Panc1 (cell line): ENCODE data around the gene NTSR2. TPM values are rescaled to one million over a fixed set of nuclear protein-coding genes. Genes with fewer than 3 reads are reported as not detected.

Experiments used
- ATAC-seq: fragments of 200-7000 bp; cut with Tn5 transposase; 2 replicates; pipeline ENCODE4 v1.9.1; 2020; ENCODE audit warnings: mild to moderate bottlenecking, moderate library complexity
- BruUV-seq: library from RNA; stranded (reverse); fragments of 400-500 nt; replicated peaks from 2 replicates; lab custom pipeline; 2021; lab: Mats Ljungman, UMichigan
- CTCF ChIA-PET: fragments of 300-600 bp; sonication (Branson Sonifier 250); formaldehyde crosslinking; loops from one replicate; lab custom pipeline; 2022; ENCODE audit warnings: antibody characterized with exemption; lab: Charles Lee
- POLR2A ChIA-PET: fragments of 300-600 bp; sonication (Branson Sonifier 250); formaldehyde crosslinking; loops from one replicate; lab custom pipeline; 2022; ENCODE audit warnings: antibody characterized with exemption; lab: Charles Lee
- DNase-seq: peaks from one replicate; pipeline ENCODE4 v3.0.0-alpha.2; 2010; ENCODE audit warnings: low read depth, low spot score
- H3K27ac ChIP-seq: 2 replicates; pipeline ENCODE4 v1.5.1; 2011; ENCODE audit warnings: mild to moderate bottlenecking, low read length, inconsistent platforms
- H3K27me3 ChIP-seq: fragments of 200-500 bp; sonication (Bioruptor generic); 2 replicates; pipeline ENCODE4 v1.6.0; 2014; ENCODE audit warnings: low read length, inconsistent platforms; ENCODE audit not compliant: control insufficient read depth, insufficient read depth
- H3K36me3 ChIP-seq: fragments of 200-500 bp; sonication (Bioruptor generic); 2 replicates; pipeline ENCODE4 v1.5.1; 2014; ENCODE audit warnings: inconsistent platforms, mild to moderate bottlenecking, low read length, moderate library complexity; ENCODE audit not compliant: control insufficient read depth, insufficient read depth
- H3K4me1 ChIP-seq: 2 replicates; pipeline ENCODE4 v1.5.1; 2011; ENCODE audit warnings: inconsistent platforms, mild to moderate bottlenecking, low read length, moderate library complexity; ENCODE audit not compliant: control insufficient read depth, insufficient read depth
- H3K4me3 ChIP-seq, 2 experiments: 2 replicates each; pipeline ENCODE4 v1.5.1; 2011 to 2012; ENCODE audit warnings: low read depth in 2 of 2, low read length in 2 of 2, mild to moderate bottlenecking in 2 of 2, inconsistent platforms in 1 of 2, moderate library complexity in 1 of 2
- H3K9me3 ChIP-seq: fragments of 200-500 bp; sonication (Bioruptor generic); 2 replicates; pipeline ENCODE4 v1.5.1; 2014; ENCODE audit warnings: low read depth, mild to moderate bottlenecking, inconsistent platforms, low read length, moderate library complexity; ENCODE audit not compliant: control insufficient read depth, insufficient read depth
- CTCF ChIP-seq: fragments of 450-650 bp; IDR thresholded peaks from 2 replicates; pipeline ENCODE4 v1.5.1; 2017; ENCODE audit warnings: mild to moderate bottlenecking
- POLR2AphosphoS5 ChIP-seq: IDR thresholded peaks from 2 replicates; pipeline ENCODE4 v1.6.1; 2012; ENCODE audit warnings: mild to moderate bottlenecking, low read depth, low read length, moderate library complexity
- REST ChIP-seq, 2 experiments: IDR thresholded peaks; 2 replicates each; pipeline ENCODE4 v1.6.1; 2011 to 2012; ENCODE audit warnings: low read depth in 2 of 2, control low read depth in 1 of 2, low read length in 1 of 2, mild to moderate bottlenecking in 1 of 2, moderate library complexity in 1 of 2; ENCODE audit not compliant: insufficient read depth in 1 of 2
- SIN3A ChIP-seq: IDR thresholded peaks from 2 replicates; pipeline ENCODE4 v1.6.1; 2012; ENCODE audit warnings: low read depth, mild to moderate bottlenecking, low read length, moderate library complexity, borderline replicate concordance; ENCODE audit not compliant: insufficient read depth
- TCF7L2 ChIP-seq: IDR thresholded peaks from 2 replicates; pipeline ENCODE4 v1.6.1; 2011; ENCODE audit warnings: mild to moderate bottlenecking, low read depth, low read length, inconsistent platforms
- in situ Hi-C: cut with HindIII; loops from 2 replicates; pipeline ENCODE4 v1.10.0; 2016; ENCODE audit warnings: low sequenced_read_pairs, low pct_unique_long_range_greater_than_20kb
- intact Hi-C: fragments of 100-400 bp; cut with micrococcal nuclease; formaldehyde crosslinking; loops from one replicate; pipeline ENCODE4 v1.10.0; 2022; ENCODE audit not compliant: unreplicated experiment
- total RNA-seq: library from RNA; stranded (reverse); gene quantifications from one replicate; pipeline ENCODE4 v1.2.1, GENCODE V29; 2021; ENCODE audit not compliant: unreplicated experiment

The NTSR2 gene
- total RNA-seq, 1 experiment from 2014 or later: 0.15 TPM

GRCh38 chr2:11674983-11675382, 5.0 kb upstream of the NTSR2 start:
- no peak for ATAC-seq
- Histone ChIP-seq H3K36me3 (no peaks in the 10 kb centered on the region), H3K27me3 (peaks cover 9% of the 10 kb centered on the region), H3K4me3 (no peak overlapping the region), H3K4me1 (no peaks in the 10 kb centered on the region; the same call in 1 of the 2 replicates), H3K27ac (no peak overlapping the region), H3K9me3 (no peaks in the 10 kb centered on the region)
- CTCF ChIA-PET: interaction anchor here (0.7 kb wide), 1 partner anchor 400 kb away, joined by 6 read pairs; no protein-coding TSS in a partner anchor
- BruUV-seq: no TSS peak
- intact Hi-C loops (no loop called here), in situ Hi-C loops (no loop called here)
- POLR2A ChIA-PET: no interaction called here
- DNase-seq: no peak
- TF ChIP-seq REST (IDR thresholded peaks at IDR 0.05; ENCODE audit: insufficient read depth in 1 of 2, low read depth in 2 of 2, low read length in 1 of 2) (no peak), SIN3A (no peak), CTCF (no peak), TCF7L2 (no peak), POLR2AphosphoS5 (no peak)

DNA sequence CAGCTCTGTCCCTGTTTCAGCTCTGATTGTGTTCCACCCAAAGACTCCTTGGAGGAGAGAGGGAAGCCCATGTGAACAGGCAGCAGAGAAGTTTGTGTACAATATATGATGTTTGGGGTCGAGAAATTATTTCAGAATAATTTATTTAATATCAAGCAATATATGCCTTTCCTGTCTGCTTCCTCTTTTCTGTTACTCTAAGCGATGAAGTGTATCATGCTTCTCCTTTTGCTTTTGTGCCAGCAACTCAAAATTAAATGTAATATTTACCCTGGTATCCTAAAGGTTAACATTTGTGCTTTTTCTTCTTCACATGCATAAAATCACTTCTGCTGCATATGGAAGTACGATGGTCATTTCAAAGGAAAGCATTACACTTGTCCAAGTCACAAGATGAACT, 2.4 kb upstream of the NTSR2 start:
- POLR2A ChIA-PET: interaction anchor here (0.7 kb wide), 1 partner anchor 39 kb away, joined by 3 read pairs; no protein-coding TSS in a partner anchor
- DNase-seq (no peak), ATAC-seq (no peak)
- no peaks in the 10 kb centered on the region for H3K36me3 ChIP-seq
- BruUV-seq: no TSS peak
- no peak overlapping the region for H3K4me3 ChIP-seq
- in situ Hi-C loops (no loop called here), intact Hi-C loops (no loop called here)
- no peak for TF ChIP-seq POLR2AphosphoS5
- TF ChIP-seq SIN3A: no peak
- TF ChIP-seq CTCF: no peak
- no peak for TF ChIP-seq REST (IDR thresholded peaks at IDR 0.05; ENCODE audit: insufficient read depth in 1 of 2, low read depth in 2 of 2, low read length in 1 of 2)
- CTCF ChIA-PET: interaction anchor here (0.6 to 0.7 kb wide), 2 partner anchors 81 to 946 kb away, joined by 3 read pairs; no protein-coding TSS in a partner anchor
- no peaks in the 10 kb centered on the region for H3K9me3 ChIP-seq
- peaks cover 9% of the 10 kb centered on the region; the same call in 1 of the 2 replicates for H3K27me3 ChIP-seq
- no peaks in the 10 kb centered on the region; the same call in 1 of the 2 replicates for H3K4me1 ChIP-seq
- H3K27ac ChIP-seq: no peak overlapping the region
